ENCODE results near the gene EML6.

- TF ChIP-seq, protein P1, sequence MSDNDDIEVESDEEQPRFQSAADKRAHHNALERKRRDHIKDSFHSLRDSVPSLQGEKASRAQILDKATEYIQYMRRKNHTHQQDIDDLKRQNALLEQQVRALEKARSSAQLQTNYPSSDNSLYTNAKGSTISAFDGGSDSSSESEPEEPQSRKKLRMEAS (IDR thresholded peaks at IDR 0.05; ENCODE audit: low read depth, low read length), result no peak
- TF ChIP-seq CTCF (IDR thresholded peaks at IDR 0.05; ENCODE audit: low read depth, low read length), result no peak
Observed at GRCh38 chr2:54685263-54685775, 38.1 kb upstream of the EML6 start.
